NOMO-1 treated with dmso at 0.1 percent for 144 hours (cell line): ENCODE results near the gene LRPAP1.
A peak's percentile ranks its signal among the peaks of the same experiment; 100 is the strongest.
"Not testable (repeated sequence)": the region's sequence is repeated elsewhere in the genome, so short reads cannot be mapped to it uniquely, and the experiment has no call there.

Experiments used
- DNase-seq: peaks from one replicate; lab custom pipeline; 2025; ENCODE audit not compliant: unreplicated experiment; lab: John Stamatoyannopoulos, UW

The LRPAP1 gene

GRCh38 chr4:3562127-3562526 is 29.9 kb upstream of the LRPAP1 start:
- not testable (repeated sequence) for DNase-seq

GRCh38 chr4:3560465-3560864 is 28.2 kb upstream of the LRPAP1 start:
- DNase-seq = not testable (repeated sequence)

- DNase-seq = not testable (repeated sequence)
Measured at GRCh38 chr4:3559381-3560290, 27.4 kb upstream of the LRPAP1 start.

GRCh38 chr4:3558514-3558836 is 26.3 kb upstream of the LRPAP1 start:
- DNase-seq = not testable (repeated sequence)

GRCh38 chr4:3557676-3558513 is 25.7 kb upstream of the LRPAP1 start:
- DNase-seq = not testable (repeated sequence)

- DNase-seq = peak; percentile 91
Measured at GRCh38 chr4:3557088-3557492, 24.9 kb upstream of the LRPAP1 start.

GRCh38 chr4:3556244-3556867 is 24.1 kb upstream of the LRPAP1 start:
- not testable (repeated sequence) for DNase-seq

- DNase-seq = not testable (repeated sequence)
Measured at GRCh38 chr4:3555459-3556070, 23.3 kb upstream of the LRPAP1 start.

- DNase-seq = not testable (repeated sequence)
Measured at GRCh38 chr4:3551366-3551765, 19.1 kb upstream of the LRPAP1 start.

- DNase-seq = not testable (repeated sequence)
Measured at GRCh38 chr4:3550792-3551325, 18.6 kb upstream of the LRPAP1 start.

- DNase-seq = not testable (repeated sequence)
Measured at GRCh38 chr4:3550041-3550440, 17.8 kb upstream of the LRPAP1 start.

GRCh38 chr4:3549694-3550001 is 17.4 kb upstream of the LRPAP1 start:
- not testable (repeated sequence) for DNase-seq

GRCh38 chr4:3548991-3549693 is 16.9 kb upstream of the LRPAP1 start:
- not testable (repeated sequence) for DNase-seq

GRCh38 chr4:3546721-3547120 is 14.5 kb upstream of the LRPAP1 start:
- DNase-seq = not testable (repeated sequence)

- not testable (repeated sequence) for DNase-seq
Measured at GRCh38 chr4:3545351-3545750, 13.1 kb upstream of the LRPAP1 start.

- not testable (repeated sequence) for DNase-seq
Measured at GRCh38 chr4:3544259-3545025, 12.2 kb upstream of the LRPAP1 start.

- not testable (repeated sequence) for DNase-seq
Measured at GRCh38 chr4:3543415-3543814, 11.2 kb upstream of the LRPAP1 start.

GRCh38 chr4:3538906-3539305 is 6.7 kb upstream of the LRPAP1 start:
- DNase-seq = not testable (repeated sequence)

- DNase-seq = not testable (repeated sequence)
Measured at GRCh38 chr4:3535812-3536211, 3.6 kb upstream of the LRPAP1 start.
